Astrocyte of the cerebellum (primary cell): ENCODE results near the gene CCDC171.
A peak's percentile ranks its signal among the peaks of the same experiment; 100 is the strongest.

Experiments
- DNase-seq: peaks from one replicate; pipeline ENCODE4 v3.0.0-alpha.2; 2011; ENCODE audit warnings: low read depth
- H3K4me3 ChIP-seq: 2 replicates; pipeline ENCODE4 v1.5.1; 2011; ENCODE audit warnings: mild to moderate bottlenecking, low read depth, low read length, moderate library complexity
- in situ Hi-C: cut with HindIII; loops from 2 replicates; pipeline ENCODE4 v1.10.0; 2017; ENCODE audit warnings: low sequenced_read_pairs
- TF ChIP-seq, protein P1 (sequence below): IDR thresholded peaks from 2 replicates; pipeline ENCODE4 v1.5.1; 2012; ENCODE audit warnings: low read length, low read depth, moderate library complexity, mild to moderate bottlenecking; ENCODE audit errors: missing control alignments

CCDC171 gene

DNA sequence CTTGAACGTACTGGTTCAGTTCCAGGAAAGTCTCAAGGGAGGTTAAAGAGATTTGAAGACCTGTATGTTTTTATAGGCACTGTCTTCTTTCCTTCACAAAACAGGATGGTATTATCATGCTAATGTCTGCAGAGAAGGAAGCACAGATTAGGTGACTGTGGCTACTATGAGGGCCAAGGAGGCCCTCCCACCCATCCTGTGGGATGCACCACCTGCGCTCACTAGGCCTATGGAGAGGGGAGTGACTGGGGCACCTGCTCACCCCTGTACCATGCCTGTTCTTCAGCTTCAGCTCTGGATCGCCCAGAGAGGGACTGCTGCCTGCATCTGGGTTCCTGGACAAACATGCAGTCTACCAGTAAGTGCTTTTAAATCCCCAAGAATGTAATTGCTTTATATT lies 469.4 kb downstream of the CCDC171 start:
- in situ Hi-C loops, result no loop called here
- TF ChIP-seq, protein P1, sequence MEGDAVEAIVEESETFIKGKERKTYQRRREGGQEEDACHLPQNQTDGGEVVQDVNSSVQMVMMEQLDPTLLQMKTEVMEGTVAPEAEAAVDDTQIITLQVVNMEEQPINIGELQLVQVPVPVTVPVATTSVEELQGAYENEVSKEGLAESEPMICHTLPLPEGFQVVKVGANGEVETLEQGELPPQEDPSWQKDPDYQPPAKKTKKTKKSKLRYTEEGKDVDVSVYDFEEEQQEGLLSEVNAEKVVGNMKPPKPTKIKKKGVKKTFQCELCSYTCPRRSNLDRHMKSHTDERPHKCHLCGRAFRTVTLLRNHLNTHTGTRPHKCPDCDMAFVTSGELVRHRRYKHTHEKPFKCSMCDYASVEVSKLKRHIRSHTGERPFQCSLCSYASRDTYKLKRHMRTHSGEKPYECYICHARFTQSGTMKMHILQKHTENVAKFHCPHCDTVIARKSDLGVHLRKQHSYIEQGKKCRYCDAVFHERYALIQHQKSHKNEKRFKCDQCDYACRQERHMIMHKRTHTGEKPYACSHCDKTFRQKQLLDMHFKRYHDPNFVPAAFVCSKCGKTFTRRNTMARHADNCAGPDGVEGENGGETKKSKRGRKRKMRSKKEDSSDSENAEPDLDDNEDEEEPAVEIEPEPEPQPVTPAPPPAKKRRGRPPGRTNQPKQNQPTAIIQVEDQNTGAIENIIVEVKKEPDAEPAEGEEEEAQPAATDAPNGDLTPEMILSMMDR, result no peak
- no peak overlapping the region for H3K4me3 ChIP-seq
- DNase-seq, result no peak

DNA sequence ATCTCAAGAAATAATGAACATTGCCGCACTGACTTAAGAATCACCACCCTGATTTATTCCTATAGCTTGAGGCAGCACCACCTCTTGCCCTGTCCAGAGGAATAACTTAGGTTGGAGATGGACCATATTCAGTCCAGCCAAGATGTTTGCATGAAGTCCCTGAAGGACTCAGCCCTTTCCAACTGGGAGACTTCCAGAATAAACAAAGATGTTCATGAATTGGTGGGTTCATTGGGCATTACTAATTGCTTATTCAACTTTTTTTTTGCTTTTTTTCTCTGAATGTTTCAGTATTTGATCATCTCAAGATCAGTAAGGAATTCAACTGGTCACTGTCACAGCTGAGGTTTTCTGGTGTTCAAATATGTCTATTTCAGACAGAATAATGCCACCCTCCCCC lies 470.6 kb downstream of the CCDC171 start:
- TF ChIP-seq, protein P1, result no peak
- DNase-seq, result peak; percentile 83
- in situ Hi-C loops, result no loop called here
- H3K4me3 ChIP-seq, result no peak overlapping the region
